ENCODE data around the gene SLC9A5.

DNA sequence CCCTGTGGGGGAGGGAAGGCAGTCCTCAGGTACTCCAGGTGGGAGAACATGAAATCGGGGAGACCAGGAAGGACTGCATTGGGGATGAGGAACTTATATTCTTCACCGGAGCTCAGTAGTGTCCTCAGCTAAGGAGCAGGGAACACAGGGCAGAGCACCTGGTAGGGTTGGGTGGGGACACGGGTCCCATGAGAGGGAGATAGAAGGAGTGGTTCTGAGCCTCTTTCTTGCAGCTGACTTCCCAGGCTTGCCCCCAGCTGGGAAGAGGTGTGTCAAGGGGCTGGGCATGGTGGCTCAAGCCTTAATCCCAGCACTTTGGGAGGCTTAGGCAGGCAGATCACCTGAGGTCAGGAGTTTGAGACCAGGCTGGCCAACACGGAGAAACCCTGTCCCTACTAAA is 3.6 kb upstream of the SLC9A5 start:
- TF ChIP-seq YY1 (IDR thresholded peaks at IDR 0.05; ENCODE audit: insufficient read depth, insufficient read length) = no peak
- no peak for TF ChIP-seq ZNF274 (IDR thresholded peaks at IDR 0.05; ENCODE audit: low read depth, low read length)
